ENCODE results near the gene S1PR4.
A peak's percentile ranks its signal among the peaks of the same experiment; 100 is the strongest.
"Not testable (repeated sequence)": the region's sequence is repeated elsewhere in the genome, so short reads cannot be mapped to it uniquely, and the experiment has no call there.

S1PR4 gene

GRCh38 chr19:3183721-3184641 is 5.4 kb downstream of the S1PR4 start:
- no peak for DNase-seq

GRCh38 chr19:3184847-3185460 is 6.4 kb downstream of the S1PR4 start:
- DNase-seq: peak; percentile 76 to 95

- peak; percentile 95 for DNase-seq
Observed at GRCh38 chr19:3185461-3186159, 7.0 kb downstream of the S1PR4 start, which contains the start of gene NCLN. Gene NCLN (plus strand): TSS chr19:3185930. CDS start chr19:3186031, 101 bp downstream.

- DNase-seq: no peak
Observed at GRCh38 chr19:3186160-3186688, 7.7 kb downstream of the S1PR4 start.

GRCh38 chr19:3186891-3187661 is 8.5 kb downstream of the S1PR4 start:
- no peak for DNase-seq

GRCh38 chr19:3187662-3188511 is 9.3 kb downstream of the S1PR4 start:
- no peak for DNase-seq

GRCh38 chr19:3188627-3189596 is 10.3 kb downstream of the S1PR4 start:
- DNase-seq: no peak

GRCh38 chr19:3189702-3190469 is 11.3 kb downstream of the S1PR4 start:
- DNase-seq: no peak

GRCh38 chr19:3190470-3190770 is 11.9 kb downstream of the S1PR4 start:
- DNase-seq: no peak

GRCh38 chr19:3190921-3191805 is 12.6 kb downstream of the S1PR4 start:
- no peak for DNase-seq

GRCh38 chr19:3191806-3192104 is 13.2 kb downstream of the S1PR4 start:
- DNase-seq: not testable (repeated sequence)

GRCh38 chr19:3192228-3192635 is 13.7 kb downstream of the S1PR4 start:
- DNase-seq: no peak

- no peak for DNase-seq
Observed at GRCh38 chr19:3192684-3193083, 14.1 kb downstream of the S1PR4 start.

GRCh38 chr19:3193256-3194105 is 14.9 kb downstream of the S1PR4 start:
- DNase-seq: no peak

GRCh38 chr19:3194106-3195087 is 15.8 kb downstream of the S1PR4 start:
- no peak for DNase-seq

All from NCI-H187 (cell line).